NCI-H2171 treated with DMSO at 0.1 percent for 48 hours (cell line): ENCODE results near the gene INPP4A.

ENCODE experiments used
- DNase-seq: peaks from one replicate; lab custom pipeline; 2025; lab: John Stamatoyannopoulos, UW

Gene INPP4A

DNA sequence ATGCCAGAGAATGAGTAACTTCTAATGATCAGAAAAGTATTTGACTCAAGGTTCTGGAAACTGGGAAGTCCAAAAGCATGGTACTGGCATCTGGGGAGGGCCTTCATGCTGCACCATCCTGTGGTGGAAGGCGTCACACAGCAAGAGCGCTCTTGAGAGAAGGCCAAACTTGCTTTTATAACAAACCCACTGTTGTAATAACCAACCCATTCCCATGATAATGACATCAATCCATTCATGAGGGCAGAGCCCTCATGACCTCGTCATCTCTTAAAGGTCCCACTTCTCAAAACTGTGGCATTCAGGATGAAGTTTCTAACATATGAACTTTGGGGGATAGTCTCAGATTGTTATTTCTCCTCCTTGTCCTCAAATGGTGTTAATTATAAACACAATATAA, 95.9 kb downstream of the INPP4A start:
- no peak for DNase-seq

DNA sequence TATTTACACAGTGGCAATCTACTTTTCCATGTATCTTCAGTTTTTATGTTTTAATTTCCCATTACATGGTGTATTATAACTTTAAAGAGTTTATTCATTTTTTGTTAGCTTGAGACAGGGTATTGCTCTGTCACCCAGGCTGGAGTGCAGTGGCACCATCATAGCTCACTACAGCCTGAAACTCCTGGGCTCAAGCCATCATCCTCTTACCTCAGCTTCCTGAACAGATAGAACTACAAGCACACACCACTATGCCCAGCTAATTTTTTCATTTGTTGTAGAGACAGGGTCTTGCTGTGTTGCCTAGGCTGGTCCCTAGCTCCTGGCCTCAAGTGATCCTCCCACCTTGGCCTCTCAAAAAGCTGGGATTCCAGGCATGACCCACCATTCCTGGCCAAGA, 96.8 kb downstream of the INPP4A start:
- no peak for DNase-seq

DNA sequence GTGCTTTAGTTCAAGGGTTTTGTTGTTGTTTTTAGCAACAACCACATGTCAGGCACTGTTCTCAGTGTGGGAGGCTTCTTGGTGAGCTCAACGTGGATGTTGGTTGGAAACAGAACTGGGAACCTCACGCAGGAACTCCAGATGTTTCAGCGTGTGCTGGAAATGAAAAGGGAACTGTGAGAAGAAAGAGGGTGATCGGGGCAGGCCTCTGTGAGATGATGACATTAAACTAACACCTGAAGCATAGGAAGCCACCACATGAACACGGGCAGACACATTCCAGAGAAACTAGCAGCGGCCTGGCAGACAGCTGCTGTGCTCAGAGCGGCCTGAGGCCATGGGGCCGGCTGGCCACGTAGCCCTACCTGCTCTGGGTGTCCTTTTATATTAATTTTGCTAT, 97.2 kb downstream of the INPP4A start:
- no peak for DNase-seq

DNA sequence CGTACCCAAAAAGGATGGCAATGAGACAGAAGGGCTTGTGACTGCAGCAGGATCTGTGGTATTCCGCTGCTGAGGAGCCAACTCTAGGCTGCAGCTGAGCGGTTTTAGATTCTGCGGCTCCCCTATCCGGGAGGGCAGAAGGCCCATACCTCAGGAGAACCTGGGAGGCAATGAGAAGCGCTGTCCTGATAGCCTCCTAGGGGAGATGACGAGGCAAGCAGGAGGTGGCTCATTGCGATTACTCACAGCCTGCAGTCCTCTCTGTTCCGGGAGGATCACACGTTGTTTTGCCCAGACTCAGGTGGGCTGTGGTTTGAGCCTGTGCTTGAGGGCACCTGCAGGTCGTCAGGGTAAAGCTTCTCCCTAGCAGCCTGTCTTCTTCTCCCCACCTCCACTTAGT, 98.6 kb downstream of the INPP4A start:
- DNase-seq, result no peak

GRCh38 chr2:98543842-98544241, 99.2 kb downstream of the INPP4A start:
- no peak for DNase-seq

DNA sequence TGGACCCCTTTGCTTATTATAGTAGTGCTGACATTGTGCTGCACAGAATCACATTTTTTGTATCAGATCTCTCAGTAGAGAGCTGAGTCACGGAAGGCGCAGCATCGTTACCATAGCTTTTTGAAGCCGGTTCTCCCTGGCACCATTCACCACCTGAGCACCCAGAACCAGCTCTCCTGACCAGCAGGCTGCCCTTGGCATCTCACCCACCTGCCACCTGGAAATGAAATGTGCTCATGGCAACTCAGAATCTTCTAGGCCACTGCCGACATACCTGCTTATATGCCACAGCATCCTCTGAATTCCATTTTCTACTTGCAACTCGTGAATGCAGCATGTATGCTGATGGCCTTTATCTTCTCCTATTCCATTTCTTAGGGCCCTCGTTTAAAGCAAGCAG, 100.9 kb downstream of the INPP4A start:
- DNase-seq, result no peak

GRCh38 chr2:98546186-98546585, 101.5 kb downstream of the INPP4A start:
- no peak for DNase-seq

- no peak for DNase-seq
Observed at GRCh38 chr2:98547092-98547790, 102.6 kb downstream of the INPP4A start.

DNA sequence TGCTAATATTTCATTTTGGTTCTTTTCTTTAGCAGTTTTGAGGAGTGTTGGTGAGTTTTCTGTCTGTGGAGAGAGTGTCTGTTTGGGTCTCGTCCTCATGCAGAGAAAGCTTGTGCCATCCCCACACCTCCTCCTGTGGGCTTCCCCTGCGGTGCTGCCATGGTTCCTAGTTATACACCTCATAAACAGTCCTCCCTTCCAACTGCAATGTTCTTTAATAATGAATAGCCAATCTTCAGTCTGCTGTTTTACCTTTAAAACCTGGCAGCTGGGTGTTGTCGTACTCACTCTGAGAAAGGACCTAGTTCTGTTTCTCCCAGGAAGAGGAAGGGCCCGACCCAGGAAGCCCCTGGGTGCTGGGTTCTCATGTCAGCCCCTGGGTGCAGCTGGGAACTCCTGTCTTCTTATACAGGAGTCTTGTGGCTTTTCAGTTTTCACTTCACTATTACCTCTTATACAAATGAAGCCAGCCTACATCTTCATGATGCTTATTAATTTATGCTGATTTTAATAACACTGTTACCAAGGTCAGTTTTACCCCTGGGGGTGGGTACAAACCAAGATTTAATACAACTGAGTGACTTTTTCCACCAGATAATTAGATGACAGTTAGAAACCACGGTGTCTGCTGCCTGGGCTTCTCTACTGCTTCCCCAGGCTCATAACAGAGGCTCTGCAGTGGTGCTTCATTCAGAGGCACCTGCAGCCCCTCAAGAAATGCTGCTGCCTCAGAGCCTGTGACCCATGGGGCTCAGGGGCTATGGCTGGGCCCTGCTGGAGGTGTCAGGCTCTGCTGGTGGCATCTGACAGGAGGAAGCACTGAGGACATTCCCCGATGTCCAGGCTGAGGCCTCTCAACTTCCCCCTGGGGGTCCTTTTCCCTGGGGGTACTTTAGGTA, 104.5 kb downstream of the INPP4A start:
- no peak for DNase-seq

- no peak for DNase-seq
Observed at GRCh38 chr2:98550165-98550564, 105.5 kb downstream of the INPP4A start.

GRCh38 chr2:98551316-98551715, 106.7 kb downstream of the INPP4A start:
- DNase-seq, result no peak

DNA sequence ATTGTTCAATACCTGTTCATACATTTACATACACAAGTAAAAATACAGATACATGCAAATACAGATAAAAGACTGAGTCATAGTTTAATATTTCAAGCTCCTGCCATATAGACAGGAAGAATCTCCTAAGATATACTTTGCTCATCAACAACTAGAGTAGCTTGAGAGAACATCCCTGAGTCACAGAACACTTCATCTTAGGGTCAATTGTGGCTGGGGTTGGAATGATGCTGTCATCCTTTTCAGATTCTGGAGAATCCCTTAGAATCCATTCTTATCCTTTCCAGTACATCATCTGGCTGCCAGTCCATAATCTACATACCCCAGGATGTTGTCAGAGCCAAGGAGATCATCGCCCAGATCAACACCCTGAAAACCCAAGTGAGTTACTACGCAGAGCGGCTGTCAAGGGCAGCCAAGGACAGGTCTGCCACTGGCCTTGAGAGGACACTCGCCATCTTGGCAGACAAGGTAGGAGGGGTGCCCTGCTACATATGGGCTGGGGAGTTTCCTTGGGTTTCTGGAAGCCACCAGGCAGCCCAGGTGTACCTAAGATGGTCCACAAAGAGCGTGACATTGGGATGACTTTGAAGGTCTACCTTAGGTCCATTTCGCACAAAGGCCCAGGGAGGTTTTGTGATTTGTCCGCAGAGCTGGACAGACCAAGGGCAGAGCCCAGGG, 108.0 kb downstream of the INPP4A start:
- DNase-seq, result no peak

- no peak for DNase-seq
Observed at GRCh38 chr2:98554116-98554861, 109.6 kb downstream of the INPP4A start.

GRCh38 chr2:98555696-98556095, 111.0 kb downstream of the INPP4A start:
- peak; percentile 19 for DNase-seq

GRCh38 chr2:98556344-98557033, 111.8 kb downstream of the INPP4A start:
- DNase-seq, result no peak

DNA sequence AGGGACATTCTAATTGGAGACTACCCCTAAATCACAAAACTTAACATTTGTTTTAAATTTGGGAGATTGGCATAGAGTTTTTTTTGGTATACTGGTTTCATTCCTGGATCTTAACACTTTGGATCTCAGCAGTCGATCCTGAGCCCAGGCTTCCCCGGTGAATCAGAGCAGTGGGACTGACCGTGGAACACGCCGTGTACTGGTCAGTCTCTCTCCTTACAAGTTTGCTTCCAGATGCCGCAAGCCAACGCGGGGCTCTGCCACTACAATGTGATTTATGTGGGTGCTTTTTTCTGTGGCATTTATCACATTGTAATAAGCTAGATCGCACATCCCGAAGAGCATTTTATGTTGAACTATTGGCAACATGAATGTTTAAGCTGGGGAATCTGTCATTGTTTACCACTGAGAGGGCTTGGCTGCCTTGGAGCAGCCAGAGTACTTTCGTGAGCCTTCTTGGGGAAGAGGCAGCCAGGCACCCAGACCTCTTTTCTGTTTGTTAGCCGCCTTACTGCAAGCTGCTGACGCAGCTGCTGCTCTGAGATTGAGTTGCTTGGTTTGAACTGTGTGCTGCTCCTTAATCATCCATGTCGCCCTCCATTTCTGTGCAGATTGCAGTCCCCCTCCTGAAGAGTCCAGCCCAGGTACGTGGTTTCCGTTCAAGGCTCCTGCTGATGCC, 114.3 kb downstream of the INPP4A start:
- DNase-seq, result no peak

DNA sequence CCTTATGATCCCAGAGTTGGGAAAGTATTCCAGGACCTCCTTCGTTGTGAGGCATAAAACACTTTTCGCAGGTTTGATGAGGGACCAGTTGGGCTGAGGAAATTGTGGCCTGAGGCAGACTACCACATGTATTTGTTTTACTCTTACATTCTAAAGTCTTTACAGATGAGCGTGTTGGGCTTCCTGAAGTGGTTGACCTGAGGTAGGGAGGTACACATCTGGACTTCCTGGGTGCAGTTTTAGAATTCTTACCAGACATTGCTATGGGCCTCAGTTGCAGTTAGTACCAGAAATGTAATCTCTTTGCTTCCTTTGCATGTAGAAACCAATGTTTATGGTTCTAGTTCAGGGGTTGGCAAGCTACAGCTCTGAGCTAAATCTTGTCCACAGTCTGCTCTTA, 114.9 kb downstream of the INPP4A start:
- DNase-seq, result no peak

GRCh38 chr2:98560256-98560771, 115.7 kb downstream of the INPP4A start:
- no peak for DNase-seq

DNA sequence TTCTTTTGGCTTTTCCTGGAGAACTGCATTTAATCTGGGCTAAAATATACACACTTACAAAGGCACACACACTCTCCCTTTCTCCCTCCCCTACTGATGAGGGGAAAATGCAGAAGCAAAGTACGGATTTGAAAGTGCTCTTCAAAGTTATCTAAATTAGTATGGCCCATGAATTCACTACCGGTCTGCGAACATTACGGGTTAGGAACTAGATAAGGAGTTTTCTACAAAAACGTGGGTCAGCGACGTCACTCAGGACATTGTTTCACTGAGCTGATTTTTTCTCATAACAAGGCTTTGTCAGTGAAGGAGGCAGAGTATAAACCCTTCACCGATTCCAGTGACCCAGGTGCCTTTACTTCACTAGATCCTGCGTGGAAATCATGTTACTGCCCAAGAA, 116.4 kb downstream of the INPP4A start:
- no peak for DNase-seq

DNA sequence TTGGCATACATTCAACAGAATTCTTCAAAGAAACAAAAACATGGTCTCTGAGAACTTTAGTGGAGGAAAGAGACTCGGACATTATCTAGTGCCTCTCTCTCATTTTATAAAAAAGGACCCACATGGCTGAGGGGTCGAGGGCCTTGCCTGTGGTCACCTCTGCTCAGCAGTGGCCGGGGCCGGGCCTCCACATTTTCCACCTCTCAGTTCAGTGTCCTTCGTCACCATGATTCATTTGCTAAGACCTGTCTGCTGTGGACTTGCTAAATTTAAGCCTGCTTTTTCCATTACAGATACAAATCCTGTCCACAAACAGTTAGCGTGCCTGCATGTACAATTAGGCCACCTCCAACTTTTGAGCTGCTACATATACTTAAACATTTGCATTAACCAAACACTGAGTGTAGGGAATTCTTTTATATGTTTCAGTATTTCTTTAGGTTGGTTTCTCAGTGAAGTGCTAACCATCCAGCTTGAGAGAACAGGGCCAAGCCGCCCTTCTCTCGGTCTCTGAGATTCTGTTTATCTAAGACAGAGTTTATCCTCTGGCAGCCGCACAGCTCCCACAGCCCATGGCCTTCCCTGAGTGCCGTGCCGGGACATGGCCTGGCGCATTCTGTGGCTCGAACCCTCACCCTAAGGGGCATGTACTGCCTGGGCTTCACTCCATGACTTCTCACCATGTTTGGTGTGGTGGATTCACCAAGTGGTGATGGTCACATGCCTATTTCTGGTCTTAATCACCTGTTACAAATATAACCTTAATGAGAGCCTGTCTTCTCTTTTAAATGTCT, 117.4 kb downstream of the INPP4A start:
- DNase-seq, result no peak
